ENCODE measurements around the gene LYPLA2.

Gene LYPLA2

DNA sequence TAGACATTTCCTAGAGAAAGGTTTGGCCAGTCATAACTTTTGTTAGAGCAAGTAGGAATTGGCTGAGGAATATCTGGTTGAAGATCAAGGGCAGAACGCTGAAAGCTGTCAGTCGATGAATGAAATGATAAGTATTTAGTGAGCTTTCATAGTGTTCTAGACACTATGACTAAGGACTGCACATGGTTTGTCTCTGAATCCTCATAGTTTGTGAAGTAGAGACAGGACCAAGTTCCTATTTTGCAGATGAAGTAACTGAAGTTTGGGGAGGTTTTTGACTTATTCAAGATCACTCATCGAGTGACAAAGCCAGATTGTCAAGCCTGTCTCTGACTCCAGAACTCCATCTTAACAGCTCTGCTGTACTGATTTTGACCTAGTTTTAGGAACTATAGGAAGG is 42.9 kb upstream of the LYPLA2 start:
- H3K4me3 ChIP-seq (replicated peaks in 1 of 2; ENCODE audit: low read depth in 2 of 2, low read length in 2 of 2), result no peak overlapping the region
- TF ChIP-seq, protein P1, sequence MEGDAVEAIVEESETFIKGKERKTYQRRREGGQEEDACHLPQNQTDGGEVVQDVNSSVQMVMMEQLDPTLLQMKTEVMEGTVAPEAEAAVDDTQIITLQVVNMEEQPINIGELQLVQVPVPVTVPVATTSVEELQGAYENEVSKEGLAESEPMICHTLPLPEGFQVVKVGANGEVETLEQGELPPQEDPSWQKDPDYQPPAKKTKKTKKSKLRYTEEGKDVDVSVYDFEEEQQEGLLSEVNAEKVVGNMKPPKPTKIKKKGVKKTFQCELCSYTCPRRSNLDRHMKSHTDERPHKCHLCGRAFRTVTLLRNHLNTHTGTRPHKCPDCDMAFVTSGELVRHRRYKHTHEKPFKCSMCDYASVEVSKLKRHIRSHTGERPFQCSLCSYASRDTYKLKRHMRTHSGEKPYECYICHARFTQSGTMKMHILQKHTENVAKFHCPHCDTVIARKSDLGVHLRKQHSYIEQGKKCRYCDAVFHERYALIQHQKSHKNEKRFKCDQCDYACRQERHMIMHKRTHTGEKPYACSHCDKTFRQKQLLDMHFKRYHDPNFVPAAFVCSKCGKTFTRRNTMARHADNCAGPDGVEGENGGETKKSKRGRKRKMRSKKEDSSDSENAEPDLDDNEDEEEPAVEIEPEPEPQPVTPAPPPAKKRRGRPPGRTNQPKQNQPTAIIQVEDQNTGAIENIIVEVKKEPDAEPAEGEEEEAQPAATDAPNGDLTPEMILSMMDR (IDR thresholded peaks at IDR 0.05; ENCODE audit: low read depth, low read length), result no peak
- peak in 1 of 2 donors; percentile 34 for DNase-seq (ENCODE audit: low read depth in 2 of 2)

DNA sequence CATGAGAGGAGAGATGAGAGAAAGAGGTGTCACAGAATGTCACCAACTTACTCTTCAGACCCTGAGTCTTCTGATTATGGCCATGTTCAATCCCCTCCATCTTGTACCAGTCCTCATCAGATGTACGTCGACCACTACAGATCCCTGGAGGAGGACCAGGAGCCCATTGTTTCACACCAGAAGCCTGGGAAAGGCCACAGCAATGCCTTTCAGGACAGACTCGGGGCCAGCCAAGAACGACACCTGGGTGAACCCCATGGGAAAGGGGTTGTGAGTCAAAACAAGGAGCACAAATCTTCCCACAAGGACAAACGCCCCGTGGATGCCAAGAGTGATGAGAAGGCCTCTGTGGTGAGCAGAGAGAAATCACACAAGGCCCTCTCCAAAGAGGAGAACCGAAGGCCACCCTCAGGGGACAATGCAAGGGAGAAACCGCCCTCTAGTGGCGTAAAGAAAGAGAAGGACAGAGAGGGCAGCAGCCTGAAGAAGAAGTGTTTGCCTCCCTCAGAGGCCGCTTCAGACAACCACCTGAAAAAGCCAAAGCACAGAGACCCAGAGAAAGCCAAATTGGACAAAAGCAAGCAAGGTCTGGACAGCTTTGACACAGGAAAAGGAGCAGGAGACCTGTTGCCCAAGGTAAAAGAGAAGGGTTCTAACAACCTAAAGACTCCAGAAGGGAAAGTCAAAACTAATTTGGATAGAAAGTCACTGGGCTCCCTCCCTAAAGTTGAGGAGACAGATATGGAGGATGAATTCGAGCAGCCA is 39.7 kb upstream of the LYPLA2 start:
- H3K4me3 ChIP-seq (replicated peaks in 1 of 2; ENCODE audit: low read depth in 2 of 2, low read length in 2 of 2), result no peak overlapping the region
- DNase-seq (ENCODE audit: low read depth in 2 of 2), result peak; percentile 73 to 80

DNA sequence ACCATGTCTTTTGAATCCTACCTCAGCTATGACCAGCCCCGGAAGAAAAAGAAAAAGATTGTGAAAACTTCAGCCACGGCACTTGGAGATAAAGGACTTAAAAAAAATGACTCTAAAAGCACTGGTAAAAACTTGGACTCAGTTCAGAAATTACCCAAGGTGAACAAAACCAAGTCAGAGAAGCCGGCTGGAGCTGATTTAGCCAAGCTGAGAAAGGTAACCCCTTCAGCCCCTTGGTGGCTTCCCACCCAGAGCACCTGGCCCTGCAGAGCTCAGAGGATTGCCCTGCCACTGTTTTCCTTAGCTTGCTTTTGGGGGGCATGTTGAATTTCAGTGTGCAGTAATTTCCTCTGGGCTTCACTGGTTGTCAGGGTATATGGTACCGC is 39.1 kb upstream of the LYPLA2 start:
- TF ChIP-seq, protein P1 (IDR thresholded peaks at IDR 0.05; ENCODE audit: low read depth, low read length), result no peak

More for the DNA sequence above, 39.7 kb upstream of the LYPLA2 start:
- TF ChIP-seq, protein P1 (IDR thresholded peaks at IDR 0.05; ENCODE audit: low read depth, low read length), result peak; percentile 78

DNA sequence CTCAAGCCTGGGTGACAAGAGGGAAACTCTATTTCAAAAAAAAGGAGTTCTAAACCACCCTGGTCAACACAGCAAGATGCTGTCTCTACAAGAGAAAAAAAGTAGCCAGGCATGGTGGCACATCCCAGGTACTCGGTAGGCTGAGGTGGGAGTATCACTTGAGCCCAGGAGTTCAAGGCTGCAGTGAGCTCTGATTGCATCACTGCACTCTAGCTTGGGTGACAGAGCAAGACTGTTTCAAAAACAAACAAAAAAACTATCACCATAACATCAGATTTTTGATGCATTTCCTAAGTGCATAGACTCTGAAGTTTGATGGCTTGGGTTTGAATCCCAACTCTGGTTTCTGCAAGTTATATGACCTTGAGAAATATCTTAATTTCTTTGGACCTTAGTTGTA is 38.0 kb upstream of the LYPLA2 start:
- TF ChIP-seq, protein P1 (IDR thresholded peaks at IDR 0.05; ENCODE audit: low read depth, low read length), result no peak
- DNase-seq (ENCODE audit: low read depth in 2 of 2), result no peak

More for the DNA sequence above, 39.1 kb upstream of the LYPLA2 start:
- no peak overlapping the region for H3K4me3 ChIP-seq (replicated peaks in 1 of 2; ENCODE audit: low read depth in 2 of 2, low read length in 2 of 2)
- DNase-seq (ENCODE audit: low read depth in 2 of 2), result no peak

GRCh38 chr1:23756676-23757075 is 34.3 kb upstream of the LYPLA2 start:
- TF ChIP-seq, protein P1 (IDR thresholded peaks at IDR 0.05; ENCODE audit: low read depth, low read length), result no peak
- peak; percentile 16 to 46 for DNase-seq (ENCODE audit: low read depth in 2 of 2)
- H3K4me3 ChIP-seq (replicated peaks in 1 of 2; ENCODE audit: low read depth in 2 of 2, low read length in 2 of 2), result no peak overlapping the region

More for the DNA sequence above, 38.0 kb upstream of the LYPLA2 start:
- H3K4me3 ChIP-seq (replicated peaks in 1 of 2; ENCODE audit: low read depth in 2 of 2, low read length in 2 of 2), result no peak overlapping the region

DNA sequence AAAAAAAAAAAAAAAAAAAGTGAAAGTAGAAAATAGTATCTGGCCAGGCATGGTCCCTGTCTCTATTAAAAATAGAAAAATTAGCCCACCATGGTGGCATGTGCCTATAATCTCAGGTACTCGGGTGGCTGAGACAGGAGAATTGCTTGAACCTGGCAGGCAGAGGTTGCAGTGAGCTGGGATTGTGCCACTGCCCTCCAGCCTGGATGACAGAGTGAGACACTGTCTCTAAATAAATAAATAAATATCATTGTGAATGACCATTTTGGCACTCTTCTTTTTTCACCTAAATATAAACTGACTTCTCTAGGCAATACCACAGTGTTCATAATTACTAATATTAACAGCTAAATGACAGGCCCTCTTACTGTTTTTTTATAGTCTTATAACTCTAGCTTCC is 33.1 kb upstream of the LYPLA2 start:
- TF ChIP-seq, protein P1 (IDR thresholded peaks at IDR 0.05; ENCODE audit: low read depth, low read length), result no peak

More for the DNA sequence above, 33.1 kb upstream of the LYPLA2 start:
- H3K4me3 ChIP-seq (replicated peaks in 1 of 2; ENCODE audit: low read depth in 2 of 2, low read length in 2 of 2), result no peak overlapping the region
- DNase-seq (ENCODE audit: low read depth in 2 of 2), result no peak

Data from cardiac fibroblast (primary cell).